ENCODE data around the gene DPEP1.

The DPEP1 gene

DNA sequence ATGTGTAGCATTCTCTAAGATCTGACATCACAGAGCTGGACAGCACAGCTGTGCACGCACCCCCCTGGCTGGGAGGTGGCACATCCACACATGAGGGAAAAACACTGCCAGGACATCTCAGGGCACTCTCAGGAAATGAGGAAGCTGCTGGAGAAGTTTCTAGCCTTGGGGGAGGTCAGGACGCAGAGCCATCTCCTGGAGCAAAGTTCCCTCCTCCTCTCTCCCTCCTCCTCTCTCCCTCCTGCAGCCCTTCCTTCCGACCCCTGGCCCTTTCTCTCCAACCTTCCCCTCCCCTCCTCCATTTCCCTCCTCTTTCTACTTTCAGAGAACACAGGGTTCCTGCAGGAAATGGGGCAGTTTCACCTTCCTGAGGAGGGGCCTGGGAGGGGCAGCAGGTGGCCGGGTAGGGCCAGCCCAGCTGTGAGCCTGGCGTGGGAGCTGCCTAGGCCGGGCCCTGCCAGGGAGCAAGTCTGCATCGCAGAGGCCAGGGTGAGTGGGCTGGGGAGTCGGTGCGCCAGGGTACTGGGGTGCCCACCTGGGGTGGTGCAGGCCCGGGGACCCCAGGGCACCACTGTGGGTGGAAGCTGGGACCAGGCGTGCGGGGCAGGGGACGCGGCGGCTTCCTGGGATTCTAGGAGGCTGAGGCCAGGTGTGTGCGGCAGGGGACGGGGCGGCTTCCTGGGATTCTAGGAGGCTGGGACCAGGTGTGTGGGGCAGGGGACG lies at the start of gene DPEP1:
TSS of gene DPEP1 (plus strand) at position 412 of the 723 bp plus-strand sequence. CDS start 16,769 bp downstream, outside the sequence.
- DNase-seq (ENCODE audit: low read depth) = no peak
- TF ChIP-seq, protein P1, sequence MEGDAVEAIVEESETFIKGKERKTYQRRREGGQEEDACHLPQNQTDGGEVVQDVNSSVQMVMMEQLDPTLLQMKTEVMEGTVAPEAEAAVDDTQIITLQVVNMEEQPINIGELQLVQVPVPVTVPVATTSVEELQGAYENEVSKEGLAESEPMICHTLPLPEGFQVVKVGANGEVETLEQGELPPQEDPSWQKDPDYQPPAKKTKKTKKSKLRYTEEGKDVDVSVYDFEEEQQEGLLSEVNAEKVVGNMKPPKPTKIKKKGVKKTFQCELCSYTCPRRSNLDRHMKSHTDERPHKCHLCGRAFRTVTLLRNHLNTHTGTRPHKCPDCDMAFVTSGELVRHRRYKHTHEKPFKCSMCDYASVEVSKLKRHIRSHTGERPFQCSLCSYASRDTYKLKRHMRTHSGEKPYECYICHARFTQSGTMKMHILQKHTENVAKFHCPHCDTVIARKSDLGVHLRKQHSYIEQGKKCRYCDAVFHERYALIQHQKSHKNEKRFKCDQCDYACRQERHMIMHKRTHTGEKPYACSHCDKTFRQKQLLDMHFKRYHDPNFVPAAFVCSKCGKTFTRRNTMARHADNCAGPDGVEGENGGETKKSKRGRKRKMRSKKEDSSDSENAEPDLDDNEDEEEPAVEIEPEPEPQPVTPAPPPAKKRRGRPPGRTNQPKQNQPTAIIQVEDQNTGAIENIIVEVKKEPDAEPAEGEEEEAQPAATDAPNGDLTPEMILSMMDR (IDR thresholded peaks at IDR 0.05; ENCODE audit: control insufficient read depth, insufficient read depth, low read depth, low read length, missing control alignments) = no peak
- H3K4me3 ChIP-seq (ENCODE audit: control insufficient read depth, low read depth, low read length) = no peak within 1 kb of the TSS

DNA sequence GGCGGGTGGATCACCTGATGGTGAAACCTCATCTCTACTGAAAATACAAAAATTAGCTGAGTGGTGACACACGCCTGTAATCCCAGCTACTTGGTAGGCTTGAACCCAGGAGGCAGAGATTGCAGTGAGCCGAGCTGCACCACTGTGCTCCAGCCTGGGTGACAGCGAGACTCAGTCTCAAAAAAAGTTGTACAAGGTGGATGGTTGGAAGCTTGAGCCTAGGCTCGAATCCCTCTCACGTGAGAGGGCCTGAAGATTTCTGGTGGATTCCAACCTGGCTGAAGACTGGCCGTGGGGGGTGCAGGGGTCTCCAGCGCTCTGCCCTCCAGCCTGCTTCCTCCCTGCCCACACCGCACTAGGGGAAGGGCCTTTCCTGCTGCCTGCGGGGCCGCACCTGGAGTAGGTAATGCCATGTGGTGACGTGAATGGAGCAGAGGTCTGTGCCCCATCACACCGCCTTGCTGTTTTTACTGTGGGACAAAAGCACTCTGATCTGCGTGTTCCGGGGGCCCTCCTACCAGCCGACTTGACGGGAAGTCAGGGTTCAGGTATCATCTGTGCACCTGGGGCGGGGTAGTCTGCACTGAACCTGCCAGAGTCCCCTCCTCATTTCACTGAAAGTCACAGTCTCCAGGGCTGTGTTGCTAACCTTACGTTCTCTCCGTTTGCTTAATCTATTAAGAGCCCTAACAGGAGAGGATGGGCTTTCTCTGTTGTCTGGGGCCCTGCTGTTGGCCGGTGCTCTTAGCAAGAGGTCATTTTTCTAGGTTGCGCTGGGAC lies 48.8 kb upstream of the DPEP1 start:
- no peak for DNase-seq (ENCODE audit: low read depth)
- no peak overlapping the region for H3K4me3 ChIP-seq (ENCODE audit: control insufficient read depth, low read depth, low read length)
- TF ChIP-seq, protein P1 (IDR thresholded peaks at IDR 0.05; ENCODE audit: control insufficient read depth, insufficient read depth, low read depth, low read length, missing control alignments) = no peak

DNA sequence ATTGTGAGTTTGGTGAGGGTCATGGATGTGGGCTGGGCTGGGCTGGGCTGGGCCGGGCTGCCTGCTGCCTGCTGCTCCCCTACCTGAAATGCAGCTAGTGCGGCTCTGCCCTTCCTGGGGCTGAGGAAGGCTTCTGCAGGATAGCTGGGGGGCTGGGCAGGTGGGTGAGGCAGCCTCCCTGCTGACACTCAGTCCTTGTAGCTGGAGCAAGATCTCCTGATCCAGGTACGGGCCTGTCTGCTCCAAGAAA lies 48.3 kb upstream of the DPEP1 start:
- TF ChIP-seq, protein P1 (IDR thresholded peaks at IDR 0.05; ENCODE audit: control insufficient read depth, insufficient read depth, low read depth, low read length, missing control alignments) = no peak
- DNase-seq (ENCODE audit: low read depth) = no peak
- no peak overlapping the region for H3K4me3 ChIP-seq (ENCODE audit: control insufficient read depth, low read depth, low read length)

- H3K4me3 ChIP-seq (ENCODE audit: control insufficient read depth, low read depth, low read length) = peak overlapping the region; percentile 13
- TF ChIP-seq, protein P1 (IDR thresholded peaks at IDR 0.05; ENCODE audit: control insufficient read depth, insufficient read depth, low read depth, low read length, missing control alignments) = peak; percentile 72
- no peak for DNase-seq (ENCODE audit: low read depth)
Observed at GRCh38 chr16:89565506-89566372, 47.7 kb upstream of the DPEP1 start.

DNA sequence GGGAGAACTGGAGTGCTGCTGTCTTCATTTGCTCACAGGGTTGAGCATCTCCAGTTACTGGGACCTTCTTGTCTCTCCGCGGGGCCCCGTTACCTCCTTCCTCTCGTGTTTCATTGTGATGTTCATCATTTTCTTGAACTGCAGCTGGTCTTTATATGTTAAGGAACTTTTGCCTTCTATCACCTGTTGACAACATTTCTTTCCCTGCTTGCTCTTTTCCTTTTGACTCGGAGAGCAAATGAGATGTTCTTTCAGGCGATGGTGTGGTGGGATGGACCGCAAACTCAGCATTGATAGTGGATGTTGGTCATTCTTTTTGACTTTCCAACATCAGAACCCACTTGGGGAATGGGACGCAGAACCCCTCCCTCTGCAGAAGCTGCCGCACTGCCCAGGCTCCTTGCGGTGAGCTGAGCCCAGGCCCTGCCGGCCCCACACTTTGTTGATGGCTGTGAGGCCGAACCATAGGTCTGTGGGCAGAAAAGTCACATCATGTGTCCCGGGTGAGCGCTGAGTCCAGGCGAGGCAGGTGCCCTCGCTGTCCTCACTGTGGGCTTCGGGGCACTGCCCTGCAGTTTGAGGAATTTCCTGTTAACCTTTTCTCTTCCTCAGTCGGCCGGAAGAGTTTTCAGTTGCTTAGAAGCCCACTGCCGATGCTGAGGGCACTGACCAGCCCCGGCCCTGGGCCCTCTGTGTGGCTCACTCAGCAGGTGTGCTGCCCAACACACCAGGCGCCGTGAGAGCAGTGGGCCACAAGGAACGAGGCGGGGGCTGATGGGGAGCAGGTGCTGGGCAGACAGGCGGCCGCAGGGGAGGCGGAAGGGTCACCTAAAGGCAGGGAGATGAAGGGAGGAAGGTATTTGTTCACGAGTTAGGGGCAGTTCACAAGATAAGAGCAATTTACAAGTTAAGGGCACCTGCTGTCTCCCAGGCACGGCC lies 45.5 kb upstream of the DPEP1 start:
- DNase-seq (ENCODE audit: low read depth) = no peak
- TF ChIP-seq, protein P1 (IDR thresholded peaks at IDR 0.05; ENCODE audit: control insufficient read depth, insufficient read depth, low read depth, low read length, missing control alignments) = no peak

More for the DNA sequence above, 45.5 kb upstream of the DPEP1 start:
- no peak overlapping the region for H3K4me3 ChIP-seq (ENCODE audit: control insufficient read depth, low read depth, low read length)

Data from AG09309 (cell line).